DOHH2 (cell line): Measurements from ENCODE around the gene LCK.

Experiments used
- H3F3A ChIP-seq: fragments of 200-600 bp; sonication (generic), shearing (Covaris generic); 2 replicates; pipeline ENCODE4 v1.6.0; 2016; ENCODE audit warnings: antibody characterized with exemption, mild to moderate bottlenecking; ENCODE audit not compliant: control insufficient read depth, insufficient read depth
- H3K27ac ChIP-seq: fragments of 200-600 bp; sonication (generic); 2 replicates; pipeline ENCODE4 v1.5.1; 2014; ENCODE audit warnings: low read depth, mild to moderate bottlenecking, low read length, moderate library complexity
- H3K27me3 ChIP-seq: fragments of 200-600 bp; sonication (generic); 2 replicates; pipeline ENCODE4 v1.6.1; 2014; ENCODE audit warnings: mild to moderate bottlenecking, low read length, mixed read lengths; ENCODE audit not compliant: control insufficient read depth
- H3K36me3 ChIP-seq: fragments of 200-600 bp; sonication (generic); 2 replicates; pipeline ENCODE4 v1.6.1; 2014; ENCODE audit warnings: mild to moderate bottlenecking, low read length, moderate library complexity, mixed read lengths; ENCODE audit not compliant: control insufficient read depth
- H3K4me1 ChIP-seq: fragments of 200-600 bp; sonication (generic); 2 replicates; pipeline ENCODE4 v1.6.1; 2014; ENCODE audit warnings: mild to moderate bottlenecking, low read length, mixed read lengths; ENCODE audit not compliant: control insufficient read depth
- H3K4me2 ChIP-seq: fragments of 200-600 bp; sonication (generic); 2 replicates; pipeline ENCODE4 v1.6.0; 2014; ENCODE audit warnings: mild to moderate bottlenecking, low read length, moderate library complexity
- H3K4me3 ChIP-seq: fragments of 200-600 bp; sonication (generic); 2 replicates; pipeline ENCODE4 v1.5.1; 2014; ENCODE audit warnings: mild to moderate bottlenecking, low read length, mixed read lengths
- H3K79me2 ChIP-seq: fragments of 200-600 bp; sonication (generic); 2 replicates; pipeline ENCODE4 v1.6.1; 2014; ENCODE audit warnings: mild to moderate bottlenecking, low read length, mixed read lengths; ENCODE audit not compliant: control insufficient read depth
- H3K9me2 ChIP-seq: fragments of 200-600 bp; sonication (generic); replicated peaks from 2 replicates; pipeline ENCODE4 v1.6.1; 2014; ENCODE audit warnings: mild to moderate bottlenecking, low read length, mixed read lengths; ENCODE audit not compliant: control insufficient read depth
- H3K9me3 ChIP-seq: fragments of 200-600 bp; sonication (generic); 2 replicates; pipeline ENCODE4 v1.6.1; 2014; ENCODE audit warnings: antibody characterized with exemption, low read length, mixed read lengths; ENCODE audit not compliant: control insufficient read depth, insufficient read depth
- H4K20me1 ChIP-seq: fragments of 200-600 bp; sonication (generic); 2 replicates; pipeline ENCODE4 v1.6.0; 2014; ENCODE audit warnings: low read depth, mild to moderate bottlenecking, antibody characterized with exemption, low read length, moderate library complexity; ENCODE audit not compliant: control insufficient read depth, insufficient read depth
- EZH2phosphoT487 ChIP-seq: fragments of 200-600 bp; sonication (generic); IDR thresholded peaks from 2 replicates; pipeline ENCODE4 v1.6.1; 2017; ENCODE audit warnings: borderline replicate concordance, mild to moderate bottlenecking, antibody characterized with exemption, low read length, moderate library complexity, mixed read lengths
- TF ChIP-seq, protein P1 (sequence below): fragments of 200-600 bp; sonication (generic); IDR thresholded peaks from one replicate; pipeline ENCODE4 v1.5.1; 2014; ENCODE audit warnings: antibody characterized with exemption, mild to moderate bottlenecking, low read depth, low read length; ENCODE audit not compliant: poor library complexity, severe bottlenecking

Gene LCK

DNA sequence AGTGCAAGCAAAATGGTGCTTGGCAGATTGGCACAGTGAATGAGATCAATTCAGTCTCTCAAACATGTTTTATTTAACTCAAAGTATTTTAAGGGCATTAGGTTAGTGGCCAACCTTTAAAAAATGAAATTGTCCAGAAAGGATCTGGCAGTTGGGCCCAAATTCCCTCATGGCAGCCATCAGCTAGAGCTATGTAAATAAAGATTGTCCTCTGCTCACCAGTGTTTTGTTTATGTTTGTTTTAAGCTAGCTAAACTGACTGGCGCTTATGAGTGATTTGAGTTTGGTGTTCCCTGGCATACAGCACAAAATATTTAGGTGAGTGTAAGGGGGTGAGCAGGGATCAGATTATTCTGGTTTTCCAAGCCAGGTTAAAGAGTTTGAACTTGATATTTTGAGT lies 58.9 kb downstream of the LCK start:
- Histone ChIP-seq H3F3A (peaks cover 39% of the 10 kb centered on the region), H3K9me3 (no peaks in the 10 kb centered on the region), H3K4me1 (peaks cover 96% of the 10 kb centered on the region), H3K27me3 (no peaks in the 10 kb centered on the region), H4K20me1 (no peaks in the 10 kb centered on the region), H3K4me2 (peak overlapping the region; percentile 30), H3K9me2 (no peaks in the 10 kb centered on the region), H3K27ac (peak overlapping the region; percentile 77), H3K79me2 (peaks cover 99% of the 10 kb centered on the region), H3K36me3 (peaks cover 71% of the 10 kb centered on the region), H3K4me3 (no peak overlapping the region)
- TF ChIP-seq EZH2phosphoT487 = no peak
- TF ChIP-seq, protein P1, sequence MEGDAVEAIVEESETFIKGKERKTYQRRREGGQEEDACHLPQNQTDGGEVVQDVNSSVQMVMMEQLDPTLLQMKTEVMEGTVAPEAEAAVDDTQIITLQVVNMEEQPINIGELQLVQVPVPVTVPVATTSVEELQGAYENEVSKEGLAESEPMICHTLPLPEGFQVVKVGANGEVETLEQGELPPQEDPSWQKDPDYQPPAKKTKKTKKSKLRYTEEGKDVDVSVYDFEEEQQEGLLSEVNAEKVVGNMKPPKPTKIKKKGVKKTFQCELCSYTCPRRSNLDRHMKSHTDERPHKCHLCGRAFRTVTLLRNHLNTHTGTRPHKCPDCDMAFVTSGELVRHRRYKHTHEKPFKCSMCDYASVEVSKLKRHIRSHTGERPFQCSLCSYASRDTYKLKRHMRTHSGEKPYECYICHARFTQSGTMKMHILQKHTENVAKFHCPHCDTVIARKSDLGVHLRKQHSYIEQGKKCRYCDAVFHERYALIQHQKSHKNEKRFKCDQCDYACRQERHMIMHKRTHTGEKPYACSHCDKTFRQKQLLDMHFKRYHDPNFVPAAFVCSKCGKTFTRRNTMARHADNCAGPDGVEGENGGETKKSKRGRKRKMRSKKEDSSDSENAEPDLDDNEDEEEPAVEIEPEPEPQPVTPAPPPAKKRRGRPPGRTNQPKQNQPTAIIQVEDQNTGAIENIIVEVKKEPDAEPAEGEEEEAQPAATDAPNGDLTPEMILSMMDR = no peak

DNA sequence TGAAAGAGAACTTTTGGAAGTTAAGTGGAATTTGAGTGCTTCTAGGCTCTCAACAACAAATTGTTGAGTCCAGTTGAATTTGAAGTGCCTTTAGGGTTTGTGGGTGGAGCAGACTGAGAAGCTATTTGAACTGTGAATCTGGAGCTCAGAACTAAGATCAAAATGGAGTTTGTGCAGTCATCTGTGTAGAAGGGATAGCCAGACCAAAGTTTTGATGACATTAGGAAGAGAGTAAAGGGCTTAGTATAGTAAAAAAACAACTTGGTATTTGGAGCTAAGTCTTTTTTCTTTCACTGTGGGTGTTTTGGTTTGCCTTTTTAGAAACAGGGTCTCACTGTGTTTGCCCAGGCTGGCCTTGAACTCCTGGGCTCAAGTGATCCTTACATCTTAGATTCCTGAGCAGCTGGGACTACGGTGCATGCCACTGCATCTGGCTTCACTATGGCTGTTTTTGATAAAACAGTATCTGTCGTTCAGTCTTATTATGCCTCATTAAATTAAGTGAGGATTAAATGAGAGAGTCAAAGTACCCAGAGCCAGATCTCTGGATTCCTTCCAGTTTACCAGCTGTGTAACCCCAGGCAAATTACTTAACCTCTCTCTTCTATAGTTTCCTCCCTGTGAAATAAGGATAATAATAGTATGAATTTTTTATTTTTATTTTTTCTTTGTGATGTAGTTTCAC lies 60.8 kb downstream of the LCK start:
- Histone ChIP-seq H3K4me1 (peaks cover 95% of the 10 kb centered on the region), H3K79me2 (peaks cover 81% of the 10 kb centered on the region)

DNA sequence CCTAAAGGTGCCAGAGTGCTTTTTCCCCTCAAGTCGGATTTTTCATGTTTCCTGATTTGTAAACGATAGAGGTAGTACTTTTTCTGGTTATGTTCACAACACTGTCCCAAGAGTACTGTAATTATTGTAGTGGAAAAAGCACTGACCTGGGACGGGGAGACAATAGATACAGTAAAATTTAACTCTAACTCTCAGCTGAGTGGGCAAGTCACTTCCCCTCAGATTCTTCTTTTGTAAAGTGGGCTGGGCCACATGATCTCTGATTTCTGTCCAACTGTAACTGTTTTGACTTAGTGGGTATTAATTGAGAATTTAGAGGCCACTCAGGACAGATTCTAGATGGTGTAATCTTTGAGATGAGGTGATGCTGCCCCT lies 65.8 kb downstream of the LCK start:
- peaks cover 55% of the 10 kb centered on the region for H3K36me3 ChIP-seq
- H3K27me3 ChIP-seq = no peaks in the 10 kb centered on the region
- peak overlapping the region; percentile 66 for H3K4me3 ChIP-seq
- H3K79me2 ChIP-seq = peaks cover 71% of the 10 kb centered on the region
- no peaks in the 10 kb centered on the region for H4K20me1 ChIP-seq
- peaks cover 72% of the 10 kb centered on the region for H3F3A ChIP-seq
- peak overlapping the region; percentile 97 for H3K27ac ChIP-seq
- H3K4me1 ChIP-seq = peaks cover 95% of the 10 kb centered on the region
- no peak for TF ChIP-seq EZH2phosphoT487
- TF ChIP-seq, protein P1 = no peak
- H3K9me3 ChIP-seq = no peaks in the 10 kb centered on the region
- peak overlapping the region; percentile 82 for H3K4me2 ChIP-seq
- H3K9me2 ChIP-seq = no peaks in the 10 kb centered on the region

More for the DNA sequence above, 60.8 kb downstream of the LCK start:
- Histone ChIP-seq H3K36me3 (peaks cover 52% of the 10 kb centered on the region), H4K20me1 (no peaks in the 10 kb centered on the region), H3K4me2 (peak overlapping the region; percentile 17), H3K9me2 (no peaks in the 10 kb centered on the region), H3K9me3 (no peaks in the 10 kb centered on the region), H3K27me3 (no peaks in the 10 kb centered on the region), H3K4me3 (no peak overlapping the region), H3F3A (peaks cover 43% of the 10 kb centered on the region), H3K27ac (peak overlapping the region; percentile 77)
- TF ChIP-seq, protein P1 = no peak
- no peak for TF ChIP-seq EZH2phosphoT487
